GM18858 (cell line): ENCODE data around the gene PSME2.

Experiments used
- ATAC-seq: cut with Tn5 transposase; IDR thresholded peaks from one replicate; pipeline ENCODE4 v1.9.1; 2021; ENCODE audit not compliant: unreplicated experiment

Gene PSME2

DNA sequence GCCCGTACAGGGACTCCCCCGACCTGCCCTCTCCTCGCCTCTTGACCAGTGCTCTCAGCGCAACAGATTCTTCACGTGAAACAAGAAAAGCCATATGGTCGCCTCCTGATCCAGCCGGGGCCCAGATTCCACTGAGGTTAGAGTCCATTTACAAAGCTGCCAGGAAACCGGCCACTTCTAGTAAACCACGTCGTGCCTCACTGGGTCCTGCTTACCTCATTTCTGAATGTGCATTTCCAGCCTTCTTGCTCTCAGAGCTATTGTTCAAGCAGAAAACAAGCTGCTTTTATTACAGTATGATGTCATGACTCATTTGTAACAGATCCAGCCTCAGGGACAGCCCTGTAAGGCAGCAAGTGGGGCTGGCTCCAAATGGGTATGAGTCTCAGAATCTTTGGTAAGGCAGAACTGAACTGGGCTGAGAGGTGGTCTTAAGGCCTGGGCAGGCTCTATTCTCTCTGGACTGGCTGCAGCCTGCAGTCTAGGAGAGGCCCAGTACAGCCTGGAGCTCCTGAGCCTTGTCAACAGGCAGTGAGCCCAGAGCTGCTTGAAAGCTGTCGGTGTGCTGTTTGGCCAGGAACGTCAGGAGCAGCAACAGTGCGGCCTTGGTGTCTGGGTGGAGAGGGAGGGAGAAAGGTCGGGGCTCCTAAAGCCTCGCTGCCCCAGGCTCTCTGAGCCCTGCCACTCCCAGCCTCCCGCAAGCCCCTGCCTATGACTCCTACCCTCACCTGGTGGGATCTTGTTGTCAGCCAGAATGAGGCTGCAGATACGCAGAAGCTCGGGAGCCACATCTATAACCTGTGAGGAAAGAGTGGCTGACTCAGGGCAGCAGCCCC lies 33.8 kb upstream of the PSME2 start:
- ATAC-seq: no peak

DNA sequence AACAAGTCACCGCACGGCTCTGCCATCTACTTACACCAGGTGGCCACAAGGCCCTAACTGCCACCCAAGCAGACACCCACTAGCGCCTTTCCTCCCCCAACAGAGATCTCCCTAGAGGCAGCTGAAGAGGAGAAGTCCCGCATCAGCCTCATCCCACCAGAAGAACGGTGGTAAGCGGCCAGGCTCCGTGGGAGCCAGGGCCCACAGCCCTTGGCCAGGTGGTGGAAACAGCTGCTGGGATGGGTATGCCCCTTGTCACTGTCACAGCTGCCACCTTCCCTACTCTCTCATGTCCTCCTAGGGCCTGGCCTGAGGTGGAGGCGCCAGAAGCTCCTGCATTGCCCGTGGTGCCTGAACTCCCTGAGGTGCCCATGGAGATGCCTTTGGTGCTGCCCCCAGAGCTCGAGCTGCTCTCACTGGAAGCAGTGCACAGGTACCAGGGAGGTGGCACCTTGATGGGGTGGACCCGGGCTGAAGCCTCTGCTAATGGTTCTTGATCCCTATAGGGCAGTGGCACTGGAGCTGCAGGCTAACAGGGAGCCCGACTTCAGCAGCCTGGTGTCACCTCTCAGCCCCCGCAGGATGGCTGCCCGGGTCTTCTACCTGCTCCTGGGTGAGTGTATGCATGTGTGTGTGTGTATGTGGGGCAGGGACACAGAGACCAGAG lies 33.0 kb upstream of the PSME2 start:
- ATAC-seq: no peak

GRCh38 chr14:24178399-24179178 lies 32.2 kb upstream of the PSME2 start:
- ATAC-seq: no peak

DNA sequence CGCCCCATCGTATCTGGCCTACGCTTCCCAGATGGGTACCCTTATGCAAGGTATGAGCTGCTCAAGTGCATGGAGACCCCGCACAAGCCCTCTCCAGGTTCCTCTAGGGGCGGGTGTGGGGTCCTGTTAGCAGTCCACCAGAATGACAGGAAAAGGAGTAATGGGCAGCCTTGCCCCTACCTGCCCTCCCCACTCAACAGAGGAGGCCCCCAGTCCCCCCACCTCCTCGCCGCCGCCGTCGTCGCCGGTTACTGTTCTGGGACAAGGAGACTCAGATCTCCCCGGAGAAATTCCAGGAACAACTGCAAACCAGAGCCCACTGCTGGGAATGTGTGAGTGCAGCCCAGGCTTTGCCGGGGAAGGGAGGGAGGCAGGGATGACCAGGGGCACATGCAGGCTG lies 31.5 kb upstream of the PSME2 start:
- no peak for ATAC-seq

DNA sequence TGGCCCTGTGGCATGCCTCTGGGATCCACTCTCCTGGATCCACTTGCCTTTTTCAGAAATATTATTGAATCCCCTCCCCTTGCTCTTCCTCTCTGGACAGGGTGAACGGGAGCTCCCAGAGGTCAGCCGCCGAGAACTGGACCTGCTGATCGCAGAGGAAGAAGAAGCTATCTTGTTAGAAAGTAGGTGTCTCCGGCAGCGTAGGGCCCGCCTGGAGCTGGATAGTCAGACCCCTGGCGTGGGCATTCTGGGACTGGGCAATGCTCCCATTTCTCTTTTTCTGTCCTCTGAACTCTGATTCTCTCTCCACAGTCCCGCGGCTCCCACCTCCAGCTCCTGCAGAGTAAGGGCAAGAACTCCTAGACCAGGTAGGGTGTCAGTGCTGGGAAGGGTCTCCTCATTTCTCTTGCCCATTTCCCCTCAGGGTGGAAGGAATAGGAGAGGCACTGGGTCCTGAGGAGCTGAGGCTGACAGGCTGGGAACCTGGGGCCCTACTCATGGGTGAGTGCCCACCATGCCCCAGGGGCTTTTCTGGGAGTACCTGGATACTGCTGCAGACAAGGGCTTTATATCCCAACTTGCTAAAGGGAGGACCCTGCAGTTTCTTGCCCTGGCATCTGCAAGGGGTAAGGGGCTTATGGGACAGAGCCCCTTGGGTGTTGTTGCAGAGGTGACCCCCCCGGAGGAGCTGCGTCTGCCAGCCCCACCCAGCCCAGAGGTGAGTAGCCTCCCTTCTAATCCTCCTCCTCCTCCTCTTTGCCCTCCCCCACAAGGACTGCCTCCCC lies 30.8 kb upstream of the PSME2 start:
- no peak for ATAC-seq

GRCh38 chr14:24176599-24176998 lies 30.2 kb upstream of the PSME2 start:
- ATAC-seq: no peak

DNA sequence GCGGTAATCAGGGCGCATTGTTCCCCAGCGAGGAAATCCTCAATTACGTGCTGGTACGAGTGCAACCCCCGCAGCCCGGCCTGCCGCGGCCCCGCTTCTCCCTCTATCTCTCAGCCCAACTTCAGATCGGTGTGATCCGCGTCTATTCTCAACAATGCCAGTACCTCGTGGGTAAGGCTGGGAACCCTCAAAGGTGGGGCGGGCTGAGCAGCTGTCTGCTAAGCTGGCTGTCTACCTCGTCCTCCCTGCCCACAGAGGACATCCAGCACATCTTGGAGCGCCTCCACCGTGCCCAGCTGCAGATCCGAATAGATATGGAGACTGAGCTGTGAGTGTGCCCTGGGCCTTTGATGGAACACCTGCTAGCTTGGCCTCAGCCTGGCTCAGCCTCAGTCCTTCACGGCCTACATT lies 26.5 kb upstream of the PSME2 start:
- no peak for ATAC-seq

GRCh38 chr14:24172261-24172860 lies 26.0 kb upstream of the PSME2 start:
- ATAC-seq: no peak

- ATAC-seq: peak; percentile 70
Measured at GRCh38 chr14:24171422-24172260, 25.2 kb upstream of the PSME2 start, which contains the start of gene REC8. Gene REC8, plus strand, starts transcription at chr14:24172080. Its CDS starts 473 bp downstream, at chr14:24172553.

DNA sequence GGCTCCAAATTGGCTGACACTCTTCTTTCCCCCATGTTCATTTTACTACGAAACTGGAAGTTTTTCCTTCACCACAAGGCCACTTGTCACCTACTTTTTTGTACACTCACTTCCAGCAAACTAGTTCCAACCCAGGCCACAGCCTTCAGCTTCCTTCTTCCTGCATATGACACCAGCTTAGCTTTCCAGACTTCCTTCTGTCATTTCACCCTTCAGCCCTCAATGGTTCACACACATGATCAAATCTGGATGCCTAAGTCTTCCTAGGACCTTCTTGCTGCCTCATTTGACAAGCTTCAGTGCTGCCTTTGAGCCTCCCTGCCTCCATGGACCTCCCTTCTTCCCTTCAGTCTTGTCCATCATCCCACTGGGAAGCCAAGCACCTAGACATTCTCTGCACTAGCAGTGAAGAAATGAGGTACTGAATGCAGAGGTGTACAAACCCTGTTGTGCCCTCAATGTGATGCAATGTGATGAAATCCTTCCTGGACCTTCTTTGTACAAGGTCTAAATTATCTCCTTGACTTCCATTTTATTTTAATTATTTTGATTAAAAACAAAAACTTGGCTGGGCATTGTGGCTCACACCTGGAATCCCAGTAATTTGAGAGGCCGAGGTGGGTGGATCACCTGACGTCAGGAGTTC lies 21.2 kb upstream of the PSME2 start:
- no peak for ATAC-seq

DNA sequence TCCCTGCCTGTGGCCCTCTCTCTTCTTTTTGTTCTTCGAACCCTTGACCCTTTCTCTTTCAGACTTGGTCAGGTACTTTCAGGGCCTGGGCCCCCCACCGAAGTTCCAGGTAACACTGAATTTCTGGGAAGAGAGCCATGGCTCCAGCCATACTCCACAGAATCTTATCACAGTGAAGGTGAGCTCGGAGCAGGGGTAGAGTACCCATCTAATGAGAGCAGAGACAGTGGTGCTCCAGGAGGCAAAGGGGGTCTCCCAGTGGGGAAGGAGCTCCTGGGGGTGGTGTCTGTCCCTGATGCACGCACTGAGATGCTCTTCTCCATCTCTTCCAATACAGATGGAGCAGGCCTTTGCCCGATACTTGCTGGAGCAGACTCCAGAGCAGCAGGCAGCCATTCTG lies 19.4 kb upstream of the PSME2 start:
- ATAC-seq: no peak

GRCh38 chr14:24164518-24164991 lies 18.1 kb upstream of the PSME2 start:
- no peak for ATAC-seq

DNA sequence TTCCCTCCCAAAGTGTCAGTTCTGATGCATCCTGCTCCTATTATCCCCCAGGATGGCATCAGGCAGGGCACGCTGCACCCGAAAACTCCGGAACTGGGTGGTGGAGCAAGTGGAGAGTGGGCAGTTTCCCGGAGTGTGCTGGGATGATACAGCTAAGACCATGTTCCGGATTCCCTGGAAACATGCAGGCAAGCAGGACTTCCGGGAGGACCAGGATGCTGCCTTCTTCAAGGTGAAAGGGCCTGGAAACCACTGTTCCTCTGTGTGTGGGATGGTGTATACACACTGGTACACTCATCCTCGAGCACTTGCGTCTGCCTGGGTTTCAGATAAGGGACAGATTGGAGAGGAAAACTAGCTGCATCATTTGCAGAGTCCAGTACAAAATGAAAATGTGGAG lies 15.7 kb upstream of the PSME2 start:
- ATAC-seq: no peak

- ATAC-seq: peak; percentile 69
Measured at GRCh38 chr14:24160850-24161804, 14.7 kb upstream of the PSME2 start, which contains the start of gene IRF9. Gene IRF9, plus strand, starts transcription at chr14:24161265. Its CDS starts 880 bp downstream, at chr14:24162145.

DNA sequence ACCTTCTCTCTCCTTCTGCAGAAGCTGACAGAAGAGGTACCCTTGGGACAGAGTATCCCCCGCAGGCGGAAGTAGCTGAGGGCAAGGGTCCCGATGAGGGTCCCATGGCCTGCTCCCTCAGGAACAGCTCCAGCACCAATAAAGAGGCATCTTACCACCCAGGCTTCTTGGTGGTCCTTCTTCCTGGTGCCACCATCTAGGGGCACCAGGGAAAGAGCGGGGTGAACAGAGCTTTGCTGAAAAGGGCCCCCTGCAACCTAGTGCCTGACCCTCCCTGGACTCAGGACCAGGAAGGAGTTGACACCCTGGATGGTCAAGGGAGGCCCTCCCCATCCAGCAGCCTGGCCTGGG lies 14.1 kb upstream of the PSME2 start:
- ATAC-seq: no peak

DNA sequence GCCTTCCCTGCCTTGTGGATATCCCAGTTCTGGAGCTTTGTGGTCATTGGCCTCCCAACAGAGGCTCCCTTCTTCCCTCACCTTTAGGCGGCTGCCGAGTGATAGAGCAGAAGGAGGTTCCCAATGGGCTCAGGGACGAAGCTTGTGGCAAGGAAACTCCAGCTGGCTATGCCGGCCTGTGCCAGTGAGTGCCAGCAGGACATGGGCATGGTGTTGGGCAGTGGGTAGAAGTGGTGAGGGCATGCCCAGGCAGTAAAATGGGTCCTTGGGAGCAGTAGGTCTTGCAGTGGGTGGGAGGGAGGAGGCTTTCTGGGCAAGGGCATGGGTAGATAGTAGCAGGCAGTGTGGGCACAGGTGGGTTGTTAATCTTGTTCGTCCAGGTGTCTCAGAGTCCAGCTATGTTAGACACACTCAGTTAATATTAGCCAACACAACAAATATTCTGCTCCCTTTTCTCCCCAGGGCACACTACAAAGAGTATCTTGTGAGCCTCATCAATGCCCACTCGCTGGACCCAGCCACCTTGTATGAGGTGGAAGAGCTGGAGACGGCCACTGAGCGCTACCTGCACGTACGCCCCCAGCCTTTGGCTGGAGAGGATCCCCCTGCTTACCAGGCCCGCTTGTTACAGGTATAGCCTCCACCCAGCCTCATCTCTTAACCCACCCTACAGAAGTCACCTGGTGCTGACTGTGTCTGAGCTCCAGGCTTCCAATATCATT lies 13.5 kb upstream of the PSME2 start:
- no peak for ATAC-seq

DNA sequence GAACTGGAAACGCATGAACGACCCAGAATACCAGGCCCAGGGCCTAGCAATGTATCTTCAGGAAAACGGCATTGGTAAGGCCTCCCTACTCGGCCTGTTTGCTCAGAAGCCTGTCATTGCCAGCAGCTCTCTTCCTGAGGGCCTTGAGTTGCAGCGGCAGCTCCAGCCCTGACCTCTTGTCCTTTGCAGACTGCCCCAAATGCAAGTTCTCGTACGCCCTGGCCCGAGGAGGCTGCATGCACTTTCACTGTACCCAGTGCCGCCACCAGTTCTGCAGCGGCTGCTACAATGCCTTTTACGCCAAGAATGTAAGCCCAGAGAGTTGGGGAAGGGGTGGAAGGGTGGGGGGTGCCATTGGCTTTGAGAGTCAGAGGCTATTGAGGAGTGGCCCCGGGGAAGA lies 10.9 kb upstream of the PSME2 start:
- no peak for ATAC-seq
